ENCODE measurements around the gene ASTN1.

The ASTN1 gene

GRCh38 chr1:177124577-177125278 lies 39.8 kb downstream of the ASTN1 start:
- no CpG with 5 or more reads among the region's 4 CpGs for WGBS, 2 donors (ENCODE audit: extremely low coverage in 2 of 2, insufficient read length in 2 of 2, insufficient replicate concordance in 1 of 2)
- H4K8ac ChIP-seq (ENCODE audit: low read depth, low read length), result no peak overlapping the region

DNA sequence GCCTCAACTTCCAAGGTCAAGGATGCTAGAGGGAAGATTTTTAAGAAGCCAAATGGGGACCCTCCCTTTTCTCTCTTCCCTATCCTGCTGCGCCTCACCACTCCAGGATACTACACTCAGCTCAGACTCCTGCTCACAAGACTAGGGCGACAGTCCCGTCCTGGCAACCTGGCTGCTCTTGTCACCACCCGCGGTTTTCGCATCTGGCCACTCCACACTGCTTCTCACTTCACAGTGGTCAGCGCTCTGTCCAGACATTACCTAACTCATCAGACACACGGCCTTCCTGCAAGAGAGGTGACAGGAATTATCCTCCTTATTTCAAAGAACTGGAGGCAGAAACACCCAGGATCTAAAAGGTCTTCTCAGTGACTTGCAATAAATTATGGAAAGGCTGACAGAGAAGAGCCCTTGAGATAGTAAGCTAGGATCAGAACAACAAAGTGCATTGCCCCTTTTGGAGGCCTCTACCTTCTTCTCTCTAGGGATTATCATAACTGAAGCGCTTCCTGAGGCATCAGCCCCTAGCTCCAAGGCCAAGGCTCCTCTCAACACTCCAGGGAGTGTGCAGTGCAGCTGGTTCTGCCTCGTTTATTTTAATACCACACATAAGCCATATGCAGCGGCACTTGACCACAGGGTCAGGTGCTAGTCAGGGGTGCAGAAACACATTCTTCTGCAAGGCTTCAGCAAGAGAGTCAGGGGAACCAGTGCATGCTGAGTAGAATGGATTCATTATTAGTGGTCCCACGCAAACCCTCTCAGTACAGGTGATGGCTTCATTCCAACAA lies 41.9 kb downstream of the ASTN1 start:
- WGBS, 2 donors (ENCODE audit: extremely low coverage in 2 of 2, insufficient read length in 2 of 2, insufficient replicate concordance in 1 of 2), result no CpG with 5 or more reads among the region's 12 CpGs
- Histone ChIP-seq H3K9me3 (replicated peaks in 1 of 2; ENCODE audit: control insufficient read depth in 2 of 2, insufficient read depth in 1 of 2, low read depth in 1 of 2, low read length in 2 of 2) (no peaks in the 10 kb centered on the region), H3K4me3 (ENCODE audit: low read length in 2 of 2) (no peak overlapping the region), H3K18ac (ENCODE audit: low read length) (no peak overlapping the region), H2BK5ac (ENCODE audit: low read length) (no peak overlapping the region), H2AK5ac (ENCODE audit: low read depth, low read length) (no peak overlapping the region), H3K4me2 (ENCODE audit: insufficient read depth, low read length, poor library complexity, severe bottlenecking) (no peak overlapping the region), H3K9ac (ENCODE audit: low read depth, low read length, poor library complexity) (no peak overlapping the region), H3K4ac (ENCODE audit: low read length) (no peak overlapping the region), H2BK120ac (ENCODE audit: low read depth, low read length) (no peak overlapping the region), H2AFZ (ENCODE audit: low read length) (no peak overlapping the region), H4K8ac (ENCODE audit: low read depth, low read length) (no peak overlapping the region), H3K36me3 (replicated peaks in 1 of 2; ENCODE audit: control insufficient read depth in 2 of 2, insufficient read depth in 2 of 2, low read length in 2 of 2) (no peaks in the 10 kb centered on the region), H4K91ac (ENCODE audit: low read depth, low read length, poor library complexity) (no peak overlapping the region), H2BK15ac (ENCODE audit: low read length) (no peak overlapping the region), H2BK12ac (ENCODE audit: low read length) (no peak overlapping the region), H3K27me3 (ENCODE audit: control insufficient read depth in 3 of 3, insufficient read depth in 3 of 3, low read depth in 1 of 3, low read length in 3 of 3) (no peaks in the 10 kb centered on the region), H3K14ac (ENCODE audit: low read length) (no peak overlapping the region), H3K79me1 (ENCODE audit: low read depth, low read length) (no peaks in the 10 kb centered on the region), H3K4me1 (ENCODE audit: control insufficient read depth in 2 of 2, insufficient read depth in 1 of 2, low read depth in 1 of 2, low read length in 2 of 2) (no peaks in the 10 kb centered on the region), H3K23ac (ENCODE audit: low read depth, low read length, poor library complexity) (no peak overlapping the region), H3K27ac (replicated peaks; ENCODE audit: low read length) (no peak overlapping the region)
- DNase-seq (ENCODE audit: low spot score), result no peak

More at GRCh38 chr1:177124577-177125278, 39.8 kb downstream of the ASTN1 start:
- Histone ChIP-seq H3K4me1 (ENCODE audit: control insufficient read depth in 2 of 2, insufficient read depth in 1 of 2, low read depth in 1 of 2, low read length in 2 of 2) (no peaks in the 10 kb centered on the region), H3K79me1 (ENCODE audit: low read depth, low read length) (no peaks in the 10 kb centered on the region), H3K36me3 (replicated peaks in 1 of 2; ENCODE audit: control insufficient read depth in 2 of 2, insufficient read depth in 2 of 2, low read length in 2 of 2) (no peaks in the 10 kb centered on the region), H3K23ac (ENCODE audit: low read depth, low read length, poor library complexity) (no peak overlapping the region), H2AK5ac (ENCODE audit: low read depth, low read length) (no peak overlapping the region), H3K9ac (ENCODE audit: low read depth, low read length, poor library complexity) (no peak overlapping the region), H3K27me3 (ENCODE audit: control insufficient read depth in 3 of 3, insufficient read depth in 3 of 3, low read depth in 1 of 3, low read length in 3 of 3) (no peaks in the 10 kb centered on the region), H3K4me3 (ENCODE audit: low read length in 2 of 2) (no peak overlapping the region), H2AFZ (ENCODE audit: low read length) (no peak overlapping the region), H2BK120ac (ENCODE audit: low read depth, low read length) (no peak overlapping the region), H2BK15ac (ENCODE audit: low read length) (no peak overlapping the region), H3K9me3 (replicated peaks in 1 of 2; ENCODE audit: control insufficient read depth in 2 of 2, insufficient read depth in 1 of 2, low read depth in 1 of 2, low read length in 2 of 2) (no peaks in the 10 kb centered on the region), H3K18ac (ENCODE audit: low read length) (no peak overlapping the region), H2BK12ac (ENCODE audit: low read length) (no peak overlapping the region), H3K14ac (ENCODE audit: low read length) (no peak overlapping the region), H3K4ac (ENCODE audit: low read length) (no peak overlapping the region), H3K27ac (replicated peaks; ENCODE audit: low read length) (no peak overlapping the region), H4K91ac (ENCODE audit: low read depth, low read length, poor library complexity) (no peak overlapping the region), H3K4me2 (ENCODE audit: insufficient read depth, low read length, poor library complexity, severe bottlenecking) (no peak overlapping the region), H2BK5ac (ENCODE audit: low read length) (no peak overlapping the region)
- DNase-seq (ENCODE audit: low spot score), result no peak

- Histone ChIP-seq H3K4me1 (ENCODE audit: control insufficient read depth in 2 of 2, insufficient read depth in 1 of 2, low read depth in 1 of 2, low read length in 2 of 2) (no peaks in the 10 kb centered on the region), H2BK15ac (ENCODE audit: low read length) (no peak overlapping the region), H3K36me3 (replicated peaks in 1 of 2; ENCODE audit: control insufficient read depth in 2 of 2, insufficient read depth in 2 of 2, low read length in 2 of 2) (no peaks in the 10 kb centered on the region), H3K79me1 (ENCODE audit: low read depth, low read length) (no peaks in the 10 kb centered on the region), H2BK5ac (ENCODE audit: low read length) (no peak overlapping the region), H3K23ac (ENCODE audit: low read depth, low read length, poor library complexity) (no peak overlapping the region), H3K14ac (ENCODE audit: low read length) (no peak overlapping the region), H3K4me3 (ENCODE audit: low read length in 2 of 2) (no peak overlapping the region), H2BK120ac (ENCODE audit: low read depth, low read length) (no peak overlapping the region), H2BK12ac (ENCODE audit: low read length) (no peak overlapping the region), H2AK5ac (ENCODE audit: low read depth, low read length) (no peak overlapping the region), H3K4me2 (ENCODE audit: insufficient read depth, low read length, poor library complexity, severe bottlenecking) (no peak overlapping the region), H3K27me3 (ENCODE audit: control insufficient read depth in 3 of 3, insufficient read depth in 3 of 3, low read depth in 1 of 3, low read length in 3 of 3) (no peaks in the 10 kb centered on the region), H4K8ac (ENCODE audit: low read depth, low read length) (no peak overlapping the region), H3K18ac (ENCODE audit: low read length) (no peak overlapping the region), H2AFZ (ENCODE audit: low read length) (no peak overlapping the region), H3K27ac (replicated peaks; ENCODE audit: low read length) (no peak overlapping the region), H3K9ac (ENCODE audit: low read depth, low read length, poor library complexity) (no peak overlapping the region), H4K91ac (ENCODE audit: low read depth, low read length, poor library complexity) (no peak overlapping the region), H3K9me3 (replicated peaks in 1 of 2; ENCODE audit: control insufficient read depth in 2 of 2, insufficient read depth in 1 of 2, low read depth in 1 of 2, low read length in 2 of 2) (no peaks in the 10 kb centered on the region), H3K4ac (ENCODE audit: low read length) (no peak overlapping the region)
- DNase-seq (ENCODE audit: low spot score), result no peak
- no CpG with 5 or more reads among the region's 4 CpGs for WGBS, 2 donors (ENCODE audit: extremely low coverage in 2 of 2, insufficient read length in 2 of 2, insufficient replicate concordance in 1 of 2)
Observed at GRCh38 chr1:177119311-177119710, 45.2 kb downstream of the ASTN1 start.

DNA sequence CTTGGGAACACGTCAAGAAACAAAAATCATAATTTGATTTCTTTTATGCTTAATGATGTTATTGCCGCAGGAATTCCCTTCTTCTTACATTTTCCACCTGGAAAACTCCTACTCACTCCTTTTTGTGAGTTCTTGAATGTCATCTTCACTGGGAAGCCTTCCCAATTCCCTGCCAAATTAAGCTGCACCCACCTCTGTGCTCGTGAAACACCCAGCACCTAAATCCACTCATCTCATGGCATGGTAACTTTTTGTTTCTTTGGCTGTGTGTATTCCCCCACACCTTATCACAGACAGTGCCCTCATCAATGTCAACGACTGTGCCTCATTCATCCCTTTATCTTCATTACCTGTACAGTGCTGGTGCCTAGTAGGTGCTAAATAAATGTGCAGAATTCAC lies 45.6 kb downstream of the ASTN1 start:
- no peak overlapping the region for H2BK120ac ChIP-seq (ENCODE audit: low read depth, low read length)
- DNase-seq (ENCODE audit: low spot score), result no peak
- H2BK15ac ChIP-seq (ENCODE audit: low read length), result no peak overlapping the region
- H3K9ac ChIP-seq (ENCODE audit: low read depth, low read length, poor library complexity), result no peak overlapping the region
- H3K4me1 ChIP-seq (ENCODE audit: control insufficient read depth in 2 of 2, insufficient read depth in 1 of 2, low read depth in 1 of 2, low read length in 2 of 2), result no peaks in the 10 kb centered on the region
- no peak overlapping the region for H3K14ac ChIP-seq (ENCODE audit: low read length)
- WGBS, 2 donors (ENCODE audit: extremely low coverage in 2 of 2, insufficient read length in 2 of 2, insufficient replicate concordance in 1 of 2), result no CpG with 5 or more reads among the region's 4 CpGs
- H2BK12ac ChIP-seq (ENCODE audit: low read length), result no peak overlapping the region
- no peak overlapping the region for H3K4ac ChIP-seq (ENCODE audit: low read length)
- no peak overlapping the region for H3K4me3 ChIP-seq (ENCODE audit: low read length in 2 of 2)
- no peak overlapping the region for H3K27ac ChIP-seq (replicated peaks; ENCODE audit: low read length)
- no peaks in the 10 kb centered on the region for H3K79me1 ChIP-seq (ENCODE audit: low read depth, low read length)
- no peak overlapping the region for H3K23ac ChIP-seq (ENCODE audit: low read depth, low read length, poor library complexity)
- no peak overlapping the region for H2AK5ac ChIP-seq (ENCODE audit: low read depth, low read length)
- H2AFZ ChIP-seq (ENCODE audit: low read length), result no peak overlapping the region
- no peaks in the 10 kb centered on the region for H3K36me3 ChIP-seq (replicated peaks in 1 of 2; ENCODE audit: control insufficient read depth in 2 of 2, insufficient read depth in 2 of 2, low read length in 2 of 2)
- H4K8ac ChIP-seq (ENCODE audit: low read depth, low read length), result no peak overlapping the region
- no peaks in the 10 kb centered on the region for H3K27me3 ChIP-seq (ENCODE audit: control insufficient read depth in 3 of 3, insufficient read depth in 3 of 3, low read depth in 1 of 3, low read length in 3 of 3)
- H3K4me2 ChIP-seq (ENCODE audit: insufficient read depth, low read length, poor library complexity, severe bottlenecking), result no peak overlapping the region
- H4K91ac ChIP-seq (ENCODE audit: low read depth, low read length, poor library complexity), result no peak overlapping the region
- no peaks in the 10 kb centered on the region for H3K9me3 ChIP-seq (replicated peaks in 1 of 2; ENCODE audit: control insufficient read depth in 2 of 2, insufficient read depth in 1 of 2, low read depth in 1 of 2, low read length in 2 of 2)
- H3K18ac ChIP-seq (ENCODE audit: low read length), result no peak overlapping the region
- H2BK5ac ChIP-seq (ENCODE audit: low read length), result no peak overlapping the region
